Fibroblast of the conjunctiva (primary cell): ENCODE results near the gene CSTPP1.

Experiments
- DNase-seq: peaks from one replicate; pipeline ENCODE4 v3.0.0-alpha.2; 2010; ENCODE audit warnings: low read depth

Gene CSTPP1

GRCh38 chr11:47132981-47133380 is 196.4 kb downstream of the CSTPP1 start:
- DNase-seq: no peak

DNA sequence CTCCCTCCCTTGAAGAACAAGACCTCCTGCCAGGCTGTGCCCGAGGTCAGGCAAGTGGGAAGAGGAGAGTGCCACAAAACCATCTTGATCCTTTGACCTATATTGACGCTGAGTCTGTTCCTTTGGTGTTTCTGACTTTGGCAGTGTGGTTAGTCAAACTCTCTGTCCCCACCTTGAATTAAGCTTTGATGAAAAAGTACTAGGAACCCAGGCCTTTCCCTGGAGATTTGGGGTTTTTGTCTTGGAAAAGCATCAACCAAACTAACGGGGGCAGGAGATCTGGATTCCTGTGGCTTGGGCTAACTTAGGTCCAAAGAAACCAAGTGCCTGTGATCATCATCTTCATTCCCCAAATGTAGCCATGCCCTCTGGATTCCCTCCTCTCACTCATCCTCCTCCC is 199.8 kb downstream of the CSTPP1 start:
- DNase-seq: no peak

DNA sequence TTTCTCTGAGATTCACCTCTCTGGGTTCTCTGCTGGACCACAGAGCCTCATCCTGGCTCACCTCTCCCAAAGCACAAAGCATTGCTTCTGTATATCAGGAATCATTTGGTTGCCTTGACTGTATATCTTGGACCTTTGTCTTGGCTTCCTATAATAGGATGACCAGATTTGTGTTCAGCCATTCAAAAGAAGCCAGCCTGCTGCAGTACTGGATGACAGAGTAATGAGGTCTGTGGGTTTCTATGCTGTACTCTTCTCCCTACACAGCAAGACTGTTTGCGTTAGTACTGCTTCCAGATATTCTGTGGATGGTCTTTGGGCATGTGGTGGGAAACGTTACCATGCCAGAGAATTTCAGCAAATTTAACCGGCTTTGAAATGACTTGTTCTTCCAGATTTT is 200.4 kb downstream of the CSTPP1 start:
- no peak for DNase-seq

DNA sequence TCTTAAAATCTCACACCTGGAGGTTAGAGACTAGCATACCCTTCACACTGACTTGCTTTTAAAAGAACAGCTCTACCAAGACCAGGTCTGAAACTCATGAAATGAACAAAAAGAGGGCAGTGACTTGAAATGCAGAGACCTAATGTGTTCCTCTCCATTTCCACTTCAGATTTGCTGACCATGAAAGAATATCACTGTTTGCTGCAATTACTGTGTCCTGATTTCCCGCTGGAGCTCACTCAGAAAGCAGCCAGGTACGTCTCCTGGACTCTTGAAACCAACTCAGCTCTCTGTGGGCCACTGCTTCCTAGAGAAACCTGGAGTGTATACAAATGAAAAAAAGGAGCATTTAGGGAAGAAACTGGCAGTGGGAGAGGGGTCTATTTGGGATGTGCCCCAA is 200.9 kb downstream of the CSTPP1 start:
- no peak for DNase-seq

- DNase-seq: no peak
Measured at GRCh38 chr11:47139878-47140277, 203.3 kb downstream of the CSTPP1 start.

DNA sequence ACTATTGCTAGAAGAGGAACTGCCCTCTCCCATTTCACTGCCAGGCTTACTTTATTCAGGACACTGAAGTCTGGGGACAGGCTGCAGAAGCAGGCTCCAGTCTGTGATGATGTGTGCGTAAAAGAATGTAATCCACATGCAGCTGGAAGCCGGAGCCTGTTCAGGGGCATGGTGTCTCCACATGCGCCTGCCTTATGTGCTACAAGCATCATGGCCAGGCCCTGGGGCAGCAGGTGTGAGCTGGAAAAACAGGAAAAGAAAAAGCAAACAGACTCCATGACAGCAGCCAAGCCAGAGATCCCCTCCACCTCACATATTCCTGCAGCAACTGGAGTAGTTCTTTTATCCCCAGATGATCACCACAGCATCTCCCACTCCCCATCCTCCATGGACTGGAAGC is 206.8 kb downstream of the CSTPP1 start:
- peak; percentile 66 for DNase-seq

DNA sequence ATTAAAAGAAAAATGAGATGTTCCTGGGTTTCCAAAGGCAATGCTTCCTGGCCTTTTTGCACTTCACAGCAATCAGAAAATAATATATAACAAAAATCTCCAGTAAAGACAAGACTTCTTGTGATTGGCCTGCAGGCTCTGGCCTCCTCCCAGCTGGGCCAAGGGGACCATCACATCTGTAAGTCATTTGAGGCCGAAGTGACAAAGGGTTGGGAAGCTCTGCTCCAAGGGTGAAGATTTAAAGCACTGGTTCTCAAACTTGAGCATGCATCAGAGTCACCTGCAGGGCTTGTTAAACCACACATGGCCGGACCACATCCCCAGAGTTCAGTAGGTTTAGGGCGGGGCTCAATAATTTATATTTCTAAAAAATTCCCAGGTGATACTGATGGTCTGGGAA is 208.0 kb downstream of the CSTPP1 start:
- no peak for DNase-seq

- no peak for DNase-seq
Measured at GRCh38 chr11:47147250-47147649, 210.7 kb downstream of the CSTPP1 start.

DNA sequence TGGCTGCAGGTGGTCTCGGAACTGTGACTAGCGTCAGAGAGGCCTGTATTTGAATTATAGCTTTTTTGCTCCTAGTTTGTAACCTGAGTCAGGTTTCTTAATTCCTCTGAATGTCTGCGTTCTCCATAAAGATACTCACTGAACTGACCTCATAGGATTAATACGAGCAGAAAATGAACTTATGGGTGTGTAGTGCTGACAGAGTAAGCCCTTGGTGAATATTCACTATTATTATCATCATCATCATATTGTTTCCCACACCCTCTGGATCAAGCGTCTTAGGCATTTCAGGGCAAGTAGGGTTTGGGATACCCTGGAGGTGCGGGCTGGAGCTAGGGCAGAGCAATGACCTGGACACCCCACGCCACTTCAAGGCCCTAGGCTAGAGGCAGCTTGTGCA is 211.1 kb downstream of the CSTPP1 start:
- DNase-seq: no peak

DNA sequence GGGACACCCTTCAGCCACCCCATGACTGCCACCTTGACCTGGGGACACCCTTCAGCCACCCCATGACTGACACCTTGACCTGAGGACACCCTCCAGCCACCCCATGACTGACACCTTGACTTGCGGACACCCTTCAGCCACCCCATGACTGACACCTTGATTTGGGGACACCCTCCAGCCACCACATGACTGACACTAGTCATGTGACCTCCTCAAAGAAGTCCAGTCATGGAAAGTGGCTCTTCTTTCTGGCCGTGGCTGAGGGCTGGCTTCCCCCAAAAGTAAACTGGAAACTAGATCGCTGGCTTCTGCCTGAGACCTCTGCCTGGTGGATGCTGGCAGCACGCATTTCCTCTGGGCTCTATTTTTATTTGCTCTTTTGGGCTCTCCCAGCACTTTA is 211.7 kb downstream of the CSTPP1 start:
- DNase-seq: no peak

DNA sequence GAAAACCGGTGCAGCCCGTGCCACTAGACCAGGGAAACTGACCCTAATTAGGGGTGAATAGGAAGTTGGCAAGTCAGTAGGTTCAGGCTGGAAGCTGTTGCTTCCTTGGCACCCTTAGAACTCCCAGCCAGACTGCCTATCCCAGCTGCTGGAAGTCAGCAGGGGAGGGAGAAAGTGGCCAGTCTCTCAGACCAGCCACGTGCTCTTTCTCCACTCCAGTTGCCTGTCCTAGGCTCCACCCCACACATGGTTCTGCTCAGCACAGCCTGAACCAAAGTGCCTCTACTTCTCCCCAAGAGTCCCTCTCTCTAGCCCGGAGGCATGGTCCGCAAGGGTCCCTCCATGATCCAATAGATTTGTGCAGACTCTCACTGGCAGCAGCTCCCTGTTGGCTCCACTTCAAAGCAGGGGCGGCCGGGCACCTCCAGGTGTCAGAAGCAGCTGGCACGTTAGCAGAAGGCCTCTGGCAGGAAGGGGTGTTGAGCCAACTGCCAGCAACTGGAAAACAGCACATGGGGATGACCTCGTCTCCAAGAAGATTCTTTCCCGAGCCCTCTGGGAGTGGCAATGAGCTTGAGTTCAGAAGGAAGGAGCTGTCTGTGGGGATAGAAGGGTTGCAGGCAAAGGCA is 212.5 kb downstream of the CSTPP1 start:
- DNase-seq: no peak

DNA sequence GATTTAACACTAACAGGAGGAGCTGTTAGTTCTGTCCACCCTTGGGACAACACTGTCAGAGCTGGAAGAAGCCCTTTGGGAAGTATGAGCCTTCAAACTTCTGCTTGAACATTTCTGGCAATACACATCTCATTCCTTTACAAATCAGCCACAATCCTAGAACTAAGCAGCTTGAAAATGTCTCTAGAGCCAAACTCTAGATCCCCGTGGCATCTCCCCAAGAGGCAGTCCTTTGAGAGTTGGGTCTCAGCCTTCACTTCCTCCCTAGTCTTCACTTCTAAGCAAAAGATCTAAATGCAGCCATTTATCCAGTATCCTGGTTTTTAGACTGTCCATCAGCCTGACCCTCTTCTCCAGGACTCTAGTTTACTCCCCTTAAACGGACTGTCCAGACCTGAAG is 213.2 kb downstream of the CSTPP1 start:
- no peak for DNase-seq

GRCh38 chr11:47152126-47152952 is 215.8 kb downstream of the CSTPP1 start:
- no peak for DNase-seq

- peak; percentile 84 for DNase-seq
Measured at GRCh38 chr11:47152953-47153950, 216.7 kb downstream of the CSTPP1 start.

DNA sequence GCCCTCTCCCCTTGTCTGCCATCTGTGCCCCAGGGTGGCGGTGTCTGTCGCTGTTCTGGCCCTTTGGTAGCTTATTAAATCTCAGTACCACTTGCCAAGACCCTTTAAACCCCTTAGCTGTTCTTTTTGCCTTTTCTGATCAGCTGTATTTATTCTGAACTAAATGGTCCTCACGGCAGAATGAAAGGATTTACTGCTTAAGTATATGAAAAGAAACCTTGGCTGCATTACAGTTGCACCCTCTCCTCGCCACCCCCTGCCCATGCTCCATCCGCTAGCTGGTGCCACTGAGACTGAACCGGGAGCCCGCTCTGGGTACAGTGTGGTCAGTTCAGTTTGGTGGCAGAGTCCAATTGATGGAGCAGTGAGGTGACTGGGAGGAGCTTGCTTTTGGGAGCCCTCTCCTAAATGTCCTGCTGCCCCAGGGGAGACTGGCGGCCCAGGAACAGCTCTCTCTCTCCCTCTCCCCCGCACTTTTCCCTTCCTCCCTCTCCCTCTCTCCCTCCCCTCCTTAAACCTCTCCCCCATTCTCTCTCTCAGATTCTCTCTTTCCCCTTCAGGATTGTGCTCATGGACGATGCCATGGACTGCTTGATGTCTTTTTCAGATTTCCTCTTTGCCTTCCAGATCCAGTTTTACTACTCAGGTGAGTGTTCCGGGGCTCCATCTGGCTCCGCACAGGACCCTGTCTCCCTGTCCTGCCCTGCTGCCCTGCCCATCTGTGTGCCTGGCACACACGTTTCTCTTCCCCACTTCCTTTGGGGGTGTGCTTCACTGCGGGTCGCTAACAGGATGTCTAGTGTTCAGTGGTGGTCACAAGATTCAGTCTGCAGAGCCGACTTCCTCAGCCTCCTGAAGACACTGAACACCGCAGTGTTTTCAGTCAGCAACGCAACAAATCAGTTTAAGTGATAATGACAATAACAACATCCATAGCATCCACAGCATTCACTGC is 218.3 kb downstream of the CSTPP1 start:
- no peak for DNase-seq

- no peak for DNase-seq
Measured at GRCh38 chr11:47155879-47156278, 219.3 kb downstream of the CSTPP1 start.

GRCh38 chr11:47156333-47156732 is 219.8 kb downstream of the CSTPP1 start:
- no peak for DNase-seq

- no peak for DNase-seq
Measured at GRCh38 chr11:47156951-47157350, 220.4 kb downstream of the CSTPP1 start.

- no peak for DNase-seq
Measured at GRCh38 chr11:47157805-47158204, 221.2 kb downstream of the CSTPP1 start.

DNA sequence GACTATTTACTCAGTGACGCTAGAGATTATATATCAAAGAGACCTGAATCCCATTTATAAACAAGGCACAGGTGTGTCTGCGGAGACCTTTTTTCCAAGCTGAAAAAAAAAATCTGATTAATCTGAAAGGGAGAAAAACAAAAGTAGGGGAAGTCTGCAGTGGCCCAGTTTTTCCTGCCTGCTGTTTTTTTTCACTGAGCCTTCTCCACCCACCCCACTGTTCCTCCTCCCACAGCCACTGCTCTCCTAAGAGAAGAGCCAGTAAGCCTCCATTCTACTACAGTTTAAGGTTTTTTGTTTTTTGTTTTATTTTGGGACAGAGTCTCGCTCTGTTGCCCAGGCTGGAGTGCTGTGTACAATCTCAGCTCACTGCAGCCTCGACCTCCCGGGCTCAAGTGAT is 221.7 kb downstream of the CSTPP1 start:
- no peak for DNase-seq

GRCh38 chr11:47160753-47161133 is 224.2 kb downstream of the CSTPP1 start:
- no peak for DNase-seq
